ENCODE results near the gene CCDC83. TPM values are rescaled to one million over a fixed set of nuclear protein-coding genes. Genes with fewer than 3 reads are reported as not detected.
"Not testable (repeated sequence)": the region's sequence is repeated elsewhere in the genome, so short reads cannot be mapped to it uniquely, and the experiment has no call there.

The CCDC83 gene
- total RNA-seq, 2 donors from 2014 or later = 0.19 TPM; not detected in 1

- H3K9me3 Mint-ChIP-seq = peaks cover 13 to 24% of the 10 kb centered on the region in 2 donors
- ATAC-seq (peak; percentile 39 to 75), DNase-seq (ENCODE audit: low spot score in 2 of 2) (peak in 1 of 2 donors; percentile 42)
- peaks cover 21 to 29% of the 10 kb centered on the region in 2 donors for H3K36me3 Mint-ChIP-seq
- no peak overlapping the region for H3K27ac Mint-ChIP-seq
Measured at GRCh38 chr11:85941380-85941973, 86.3 kb downstream of the CCDC83 start.

DNA sequence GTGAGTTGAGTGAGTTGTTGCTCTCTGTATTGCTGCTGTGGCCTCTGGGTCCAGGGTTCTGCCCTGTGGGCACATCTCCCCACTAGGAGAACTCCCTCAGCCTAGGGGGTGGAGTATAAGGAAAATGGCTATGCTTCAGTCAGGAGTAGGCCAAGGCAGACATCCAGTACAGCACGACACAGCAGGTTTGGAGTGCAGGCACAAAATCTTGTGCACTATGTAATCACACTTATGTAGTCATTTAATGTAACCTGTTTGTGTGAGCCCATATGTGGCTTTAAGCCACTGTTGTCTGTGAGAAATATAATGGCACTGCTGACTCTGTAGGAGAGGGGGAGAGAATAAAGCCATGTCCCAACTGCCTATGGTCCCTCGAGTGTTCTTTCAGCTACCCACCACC, 90.1 kb downstream of the CCDC83 start:
- peaks cover 18 to 39% of the 10 kb centered on the region in 2 donors for H3K36me3 Mint-ChIP-seq
- H3K27ac Mint-ChIP-seq = peak overlapping the region; percentile 47 to 88
- no peak for DNase-seq (ENCODE audit: low spot score in 2 of 2)
- peaks cover 13 to 27% of the 10 kb centered on the region in 2 donors for H3K9me3 Mint-ChIP-seq
- ATAC-seq = no peak

DNA sequence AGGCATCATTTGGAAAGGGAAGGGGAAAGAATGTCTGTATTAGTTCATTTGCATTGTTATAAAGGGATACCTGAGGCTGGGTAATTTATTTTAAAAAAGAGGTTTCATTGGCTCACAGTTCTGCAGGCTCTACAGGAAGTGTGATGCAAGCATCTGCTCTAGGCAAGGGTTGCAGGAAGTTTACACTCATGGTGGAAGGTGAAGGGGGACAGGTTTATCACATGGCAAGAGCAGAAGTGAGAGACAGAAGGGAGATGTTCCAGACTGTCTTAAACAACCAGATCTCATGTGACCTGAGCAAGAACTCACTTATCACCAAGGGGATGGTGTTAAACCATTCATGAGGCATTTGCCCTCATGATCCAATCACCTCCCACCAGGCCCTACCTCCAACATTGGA, 90.6 kb downstream of the CCDC83 start:
- Mint-ChIP-seq H3K36me3 (peaks cover 18 to 43% of the 10 kb centered on the region in 2 donors), H3K9me3 (peaks cover 13 to 30% of the 10 kb centered on the region in 2 donors), H3K27ac (peak overlapping the region; percentile 26 to 88)
- DNase-seq (ENCODE audit: low spot score in 2 of 2) = no peak
- no peak for ATAC-seq

- Mint-ChIP-seq H3K9me3 (peaks cover 14 to 35% of the 10 kb centered on the region in 2 donors), H3K27ac (peak overlapping the region; percentile 88), H3K36me3 (peaks cover 18 to 47% of the 10 kb centered on the region in 2 donors)
- ATAC-seq (no peak), DNase-seq (ENCODE audit: low spot score in 2 of 2) (no peak)
Measured at GRCh38 chr11:85946221-85946620, 91.0 kb downstream of the CCDC83 start.

GRCh38 chr11:85947431-85948272, 92.5 kb downstream of the CCDC83 start:
- peak in 1 of 2 donors; percentile 45 for DNase-seq (ENCODE audit: low spot score in 2 of 2)
- peaks cover 18 to 58% of the 10 kb centered on the region in 2 donors for H3K36me3 Mint-ChIP-seq
- H3K9me3 Mint-ChIP-seq = peaks cover 19 to 40% of the 10 kb centered on the region in 2 donors
- ATAC-seq = peak; percentile 79 to 95
- peak overlapping the region; percentile 88 to 96 for H3K27ac Mint-ChIP-seq

DNA sequence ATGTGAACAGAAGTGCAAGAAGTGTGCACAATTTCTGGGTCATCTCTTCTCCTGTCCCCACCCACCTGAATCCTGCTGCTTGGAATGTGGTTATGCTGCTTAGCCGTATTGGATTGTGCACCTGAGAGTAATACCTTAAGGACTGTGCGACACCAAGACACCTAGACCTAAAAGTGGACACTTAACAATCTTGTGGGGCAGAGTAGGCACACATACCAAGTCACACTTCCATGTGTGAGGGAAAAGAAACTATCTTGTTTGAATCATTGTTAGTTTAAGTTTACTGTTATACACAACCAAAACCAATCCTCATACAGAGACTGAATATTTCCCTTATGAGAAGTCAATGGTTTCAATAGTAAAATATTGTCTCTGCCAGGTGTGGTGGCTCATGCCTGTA, 93.7 kb downstream of the CCDC83 start:
- ATAC-seq = peak; percentile 39 to 64
- peaks cover 24 to 68% of the 10 kb centered on the region in 2 donors for H3K36me3 Mint-ChIP-seq
- H3K9me3 Mint-ChIP-seq = peaks cover 24 to 42% of the 10 kb centered on the region in 2 donors
- DNase-seq (ENCODE audit: low spot score in 2 of 2) = peak in 1 of 2 donors; percentile 21
- peak overlapping the region; percentile 88 to 96 for H3K27ac Mint-ChIP-seq

DNA sequence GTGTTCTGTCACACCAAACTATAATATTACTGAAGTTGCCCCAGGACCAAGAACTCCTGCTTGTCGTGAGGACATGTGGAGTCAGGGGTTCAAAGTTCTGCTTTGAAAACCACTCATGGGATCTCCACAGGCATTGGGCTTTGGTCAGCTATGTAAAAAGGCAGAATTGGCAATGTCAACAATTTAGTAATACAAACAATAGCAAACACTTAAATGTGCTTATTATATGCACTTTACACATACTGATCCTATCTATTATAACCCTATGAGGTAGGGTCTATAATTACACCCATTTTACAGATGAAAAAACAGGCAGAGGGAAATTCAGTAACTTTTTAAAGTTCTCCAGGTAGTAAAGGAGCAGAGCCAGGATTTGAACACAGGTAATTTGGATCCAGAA, 94.6 kb downstream of the CCDC83 start:
- Mint-ChIP-seq H3K36me3 (peaks cover 26 to 70% of the 10 kb centered on the region in 2 donors), H3K9me3 (peaks cover 23 to 47% of the 10 kb centered on the region in 2 donors), H3K27ac (no peak overlapping the region)
- DNase-seq (ENCODE audit: low spot score in 2 of 2) (no peak), ATAC-seq (no peak)

- Mint-ChIP-seq H3K36me3 (peaks cover 24 to 69% of the 10 kb centered on the region in 2 donors), H3K9me3 (peaks cover 16 to 44% of the 10 kb centered on the region in 2 donors), H3K27ac (peak overlapping the region in 1 of 2 donors; percentile 25)
- DNase-seq (ENCODE audit: low spot score in 2 of 2) (no peak), ATAC-seq (no peak)
Measured at GRCh38 chr11:85950317-85951048, 95.3 kb downstream of the CCDC83 start.

GRCh38 chr11:85951049-85951405, 95.8 kb downstream of the CCDC83 start:
- H3K27ac Mint-ChIP-seq = no peak overlapping the region
- no peak for ATAC-seq
- no peak for DNase-seq (ENCODE audit: low spot score in 2 of 2)
- peaks cover 11 to 41% of the 10 kb centered on the region in 2 donors for H3K9me3 Mint-ChIP-seq
- H3K36me3 Mint-ChIP-seq = peaks cover 21 to 69% of the 10 kb centered on the region in 2 donors

DNA sequence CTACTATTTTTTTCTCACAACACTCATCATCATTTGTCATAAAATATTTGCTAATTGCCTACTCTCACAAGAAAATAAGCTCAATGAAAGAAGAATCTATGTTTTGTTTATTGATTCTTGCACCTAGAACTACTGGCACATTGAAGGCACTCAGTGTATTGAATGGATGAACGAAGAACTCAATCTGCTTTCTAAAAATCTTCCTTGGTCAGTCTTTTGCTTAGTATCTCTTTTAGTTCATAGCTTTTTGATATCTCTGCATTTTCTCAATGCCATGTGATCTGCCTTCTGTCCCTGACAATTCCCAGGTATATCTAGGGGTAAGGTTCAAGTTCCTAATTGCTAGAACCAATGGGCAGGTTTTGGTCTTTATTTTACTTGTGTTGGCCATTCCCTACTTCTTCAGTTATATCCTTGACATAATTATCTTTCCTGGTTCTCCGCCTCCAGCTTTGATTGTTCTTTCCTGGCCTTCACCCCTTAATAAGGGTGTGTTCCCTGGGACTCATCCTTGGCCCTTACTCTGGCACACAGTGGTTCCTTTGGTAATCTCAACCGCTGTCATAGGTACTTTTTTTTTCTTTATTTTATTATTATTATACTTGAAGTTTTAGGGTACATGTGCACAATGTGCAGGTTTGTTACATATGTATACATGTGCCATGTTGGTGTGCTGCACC, 96.4 kb downstream of the CCDC83 start:
- Mint-ChIP-seq H3K27ac (peak overlapping the region in 1 of 2 donors; percentile 45), H3K9me3 (peaks cover 11 to 36% of the 10 kb centered on the region in 2 donors), H3K36me3 (peaks cover 17 to 69% of the 10 kb centered on the region in 2 donors)
- ATAC-seq = no peak
- no peak for DNase-seq (ENCODE audit: low spot score in 2 of 2)

- Mint-ChIP-seq H3K27ac (peak overlapping the region in 1 of 2 donors; percentile 77), H3K36me3 (peaks cover 17 to 72% of the 10 kb centered on the region in 2 donors), H3K9me3 (peaks cover 11 to 34% of the 10 kb centered on the region in 2 donors)
- not testable (repeated sequence) for ATAC-seq; DNase-seq (ENCODE audit: low spot score in 2 of 2)
Measured at GRCh38 chr11:85952108-85952485, 96.9 kb downstream of the CCDC83 start.

- DNase-seq (ENCODE audit: low spot score in 2 of 2) (no peak), ATAC-seq (no peak)
- Mint-ChIP-seq H3K9me3 (peaks cover 11 to 34% of the 10 kb centered on the region in 2 donors), H3K27ac (peak overlapping the region in 1 of 2 donors; percentile 22), H3K36me3 (peaks cover 17 to 87% of the 10 kb centered on the region in 2 donors)
Measured at GRCh38 chr11:85953491-85954143, 98.4 kb downstream of the CCDC83 start.

- peak overlapping the region in 1 of 2 donors; percentile 40 for H3K27ac Mint-ChIP-seq
- no peak for ATAC-seq
Measured at GRCh38 chr11:85955531-85955930, 100.3 kb downstream of the CCDC83 start.

DNA sequence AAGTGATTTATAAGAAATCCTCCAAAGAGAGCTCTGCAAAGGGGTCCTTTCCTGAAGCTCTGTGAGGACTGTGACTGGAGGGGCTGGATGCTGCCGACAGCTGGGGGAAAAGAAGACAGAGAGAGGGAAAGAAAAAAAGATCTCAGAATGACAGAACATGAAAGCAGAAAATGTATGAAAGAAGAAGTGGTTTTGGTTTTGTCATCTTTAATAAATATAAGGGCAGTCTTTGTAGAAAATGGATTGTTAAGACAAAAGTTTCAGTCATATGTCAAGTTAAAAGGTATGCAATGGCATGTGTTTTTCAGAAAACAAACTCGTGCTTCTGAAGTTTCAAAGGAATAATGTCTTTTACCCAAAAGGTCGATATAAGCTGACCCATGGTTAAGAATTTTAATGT, 105.5 kb downstream of the CCDC83 start:
- Mint-ChIP-seq H3K27ac (peak overlapping the region in 1 of 2 donors; percentile 51), H3K9me3 (no peaks in the 10 kb centered on the region), H3K36me3 (peaks cover 0 to 87% of the 10 kb centered on the region in 2 donors)
- no peak for ATAC-seq
- no peak for DNase-seq (ENCODE audit: low spot score in 2 of 2)

More at GRCh38 chr11:85955531-85955930, 100.3 kb downstream of the CCDC83 start:
- Mint-ChIP-seq H3K36me3 (peaks cover 17 to 93% of the 10 kb centered on the region in 2 donors), H3K9me3 (peaks cover 11 to 29% of the 10 kb centered on the region in 2 donors)
- DNase-seq (ENCODE audit: low spot score in 2 of 2) = no peak

GRCh38 chr11:85961130-85961529, 105.9 kb downstream of the CCDC83 start:
- Mint-ChIP-seq H3K9me3 (no peaks in the 10 kb centered on the region), H3K27ac (no peak overlapping the region), H3K36me3 (peaks cover 0 to 85% of the 10 kb centered on the region in 2 donors)
- no peak for ATAC-seq
- DNase-seq (ENCODE audit: low spot score in 2 of 2) = no peak

DNA sequence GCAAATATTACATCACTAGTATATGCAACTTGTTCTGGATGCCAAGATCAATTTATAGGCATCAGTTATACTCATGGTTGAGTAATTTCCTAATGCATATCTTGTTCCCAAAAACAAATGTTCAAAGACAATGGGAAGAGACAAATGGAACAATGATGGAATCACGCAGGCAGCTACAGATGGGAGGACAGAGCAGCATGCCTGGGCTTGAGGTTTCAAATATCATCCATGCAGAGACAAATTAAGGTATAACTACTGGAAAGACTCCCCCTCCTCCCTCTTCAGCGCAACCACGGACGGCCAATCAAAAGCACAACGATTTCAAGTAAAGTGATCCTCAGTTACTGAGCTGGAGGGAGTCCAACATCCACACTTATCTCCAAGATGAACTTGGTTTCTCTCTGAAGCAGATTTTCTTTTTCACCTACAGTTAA, 106.8 kb downstream of the CCDC83 start:
- Mint-ChIP-seq H3K36me3 (peaks cover 0 to 79% of the 10 kb centered on the region in 2 donors), H3K27ac (no peak overlapping the region)

More for the DNA sequence above, 106.8 kb downstream of the CCDC83 start:
- ATAC-seq = no peak
- no peak for DNase-seq (ENCODE audit: low spot score in 2 of 2)
- no peaks in the 10 kb centered on the region for H3K9me3 Mint-ChIP-seq

Data from activated naive CD4-positive, alpha-beta T cell treated with anti-CD3 and anti-CD28 coated beads, Interleukin-2, amount 50 U/mL, for 72 hours (primary cell).